NCI-H2029 (cell line): ENCODE data around the gene UPK3B.
"Not testable (repeated sequence)": the region's sequence is repeated elsewhere in the genome, so short reads cannot be mapped to it uniquely, and the experiment has no call there.

Experiments
- DNase-seq: peaks from one replicate; lab custom pipeline; 2025; lab: John Stamatoyannopoulos, UW

Gene UPK3B

DNA sequence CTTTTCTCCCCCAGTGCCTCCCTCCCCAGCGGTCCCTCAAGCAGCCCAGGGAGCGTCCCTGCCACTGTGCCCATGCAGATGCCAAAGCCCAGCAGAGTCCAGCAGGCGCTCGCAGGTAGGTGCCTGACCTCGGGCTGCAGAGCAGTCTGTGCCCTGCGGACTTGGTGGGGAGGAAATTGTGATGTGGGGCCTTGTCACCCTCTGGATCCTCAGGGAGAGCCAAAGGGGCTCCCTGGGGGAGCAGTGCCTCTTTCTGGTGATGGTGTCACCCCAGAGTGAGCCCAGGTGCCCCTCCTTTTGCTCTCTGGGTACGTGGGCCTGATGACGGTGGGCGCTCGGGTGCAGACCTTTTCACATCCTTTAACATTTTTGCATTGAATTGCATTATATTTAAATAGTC lies 18.2 kb upstream of the UPK3B start:
- not testable (repeated sequence) for DNase-seq

DNA sequence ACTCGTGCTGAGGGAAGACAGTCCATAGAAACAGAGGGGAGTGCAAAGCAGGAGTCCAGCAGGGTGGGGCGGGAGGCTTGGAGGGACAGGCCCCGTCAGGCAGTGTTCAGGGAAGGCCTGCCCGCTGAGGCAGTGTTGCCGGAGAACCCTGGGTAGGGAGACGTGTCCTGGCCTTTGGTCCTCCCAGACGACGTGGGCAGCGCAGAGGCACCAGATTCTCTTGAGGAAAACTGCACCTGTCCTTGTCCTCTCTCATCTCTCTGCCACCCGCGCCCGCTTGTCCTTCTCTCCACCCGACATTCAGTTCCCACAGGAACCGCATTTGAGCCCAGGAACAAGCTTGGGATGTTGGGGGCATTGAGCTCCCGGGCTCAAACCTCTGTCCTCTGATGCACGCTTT lies 14.6 kb upstream of the UPK3B start:
- DNase-seq, result not testable (repeated sequence)

DNA sequence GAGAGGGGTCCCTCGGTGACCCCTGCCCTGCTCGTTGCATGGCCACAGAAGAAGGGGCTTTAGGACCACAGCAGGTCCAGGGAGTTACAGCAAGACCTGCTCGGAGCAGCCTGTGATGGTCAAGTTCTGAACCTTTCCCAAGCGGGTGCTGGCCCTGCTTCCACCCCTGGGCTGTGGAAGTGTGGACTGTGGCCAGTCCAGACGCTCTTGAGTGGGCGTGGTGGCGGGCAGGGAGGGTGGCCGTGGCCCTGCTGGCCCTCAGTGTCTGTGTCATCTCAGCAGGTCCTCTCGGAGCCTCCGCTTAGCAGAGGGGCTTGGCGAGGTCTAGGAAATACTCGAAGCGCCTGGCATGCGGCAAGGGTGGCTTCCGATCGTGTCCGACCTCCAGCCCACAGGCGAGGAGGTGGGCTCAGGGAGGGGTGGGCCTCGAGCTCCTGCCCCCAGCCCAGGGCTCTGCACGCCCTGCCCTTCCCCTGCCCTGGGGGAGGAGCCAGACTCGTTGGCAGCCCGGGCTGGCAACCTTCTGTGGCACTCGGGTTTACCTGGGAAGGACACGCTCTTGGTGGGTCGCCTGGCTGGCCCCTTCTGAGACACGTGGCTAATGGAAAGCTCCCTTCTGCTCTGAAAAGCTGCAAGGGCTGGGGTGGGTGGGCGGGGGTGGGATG lies 12.3 kb upstream of the UPK3B start:
- DNase-seq, result not testable (repeated sequence)

DNA sequence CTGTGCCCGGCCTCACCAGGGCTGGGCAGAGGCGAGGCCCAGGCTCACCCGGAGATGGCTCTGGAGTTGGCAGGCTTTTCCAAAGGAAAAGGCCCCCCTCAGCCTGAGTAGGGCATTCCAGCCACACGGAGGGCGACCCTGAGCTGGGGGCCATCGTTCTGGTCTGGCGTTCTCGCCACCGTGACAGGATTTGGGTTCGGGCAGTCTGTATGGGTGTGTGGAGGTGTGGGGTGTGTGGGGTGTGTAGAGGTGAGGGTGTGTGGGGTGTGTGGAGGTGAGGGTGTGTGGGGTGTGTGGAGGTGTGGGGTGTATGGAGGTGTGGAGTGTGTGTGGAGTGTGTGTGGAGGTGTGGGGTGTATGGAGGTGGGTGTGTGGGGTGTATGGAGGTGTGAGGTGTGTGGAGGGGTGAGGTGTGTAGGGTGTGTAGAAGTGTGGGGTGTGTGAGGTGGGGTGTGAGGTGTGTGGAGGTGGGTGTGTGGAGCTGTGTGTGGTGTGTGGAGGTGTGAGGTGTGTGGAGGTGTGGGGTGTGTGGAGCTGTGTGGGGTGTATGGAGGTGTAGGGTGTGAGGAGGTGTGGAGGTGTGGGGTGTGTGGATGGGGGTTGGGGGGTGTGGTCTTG lies 11.7 kb upstream of the UPK3B start:
- not testable (repeated sequence) for DNase-seq

DNA sequence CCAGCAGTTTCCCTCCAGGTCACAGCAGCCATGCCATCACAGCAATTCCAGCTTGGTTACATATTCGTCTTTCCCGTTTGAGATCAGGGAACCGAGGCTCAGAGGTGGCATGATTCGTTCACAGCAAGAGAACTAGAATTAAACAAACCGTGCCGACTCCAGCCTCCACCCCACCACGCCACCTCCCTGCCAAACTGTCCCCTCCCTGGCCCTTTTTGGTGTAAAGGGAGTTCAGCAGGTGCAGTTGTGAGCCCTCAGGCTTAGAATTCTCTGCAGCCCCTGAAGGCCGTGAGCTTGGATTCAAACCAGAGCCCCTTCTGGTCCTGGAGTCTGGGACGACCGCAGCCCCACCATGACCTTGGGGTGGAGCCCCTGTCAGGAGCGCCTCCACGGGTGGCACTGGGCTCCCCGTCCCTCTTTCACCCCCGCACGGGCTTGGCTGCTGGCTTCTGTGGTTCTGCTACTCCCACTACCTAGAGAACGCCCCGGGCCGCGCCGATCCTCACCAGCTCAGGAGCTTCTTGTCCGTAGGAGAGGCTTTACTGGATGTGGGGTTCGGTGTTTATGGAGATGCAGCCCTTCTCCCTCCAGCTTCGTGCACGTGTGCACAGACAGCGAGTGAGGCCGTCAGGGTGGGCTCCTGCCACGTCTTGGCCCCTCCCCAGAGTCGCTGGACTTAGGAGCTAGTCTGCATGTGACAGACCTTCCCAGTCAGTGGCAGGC lies 11.0 kb upstream of the UPK3B start:
- DNase-seq, result not testable (repeated sequence)

DNA sequence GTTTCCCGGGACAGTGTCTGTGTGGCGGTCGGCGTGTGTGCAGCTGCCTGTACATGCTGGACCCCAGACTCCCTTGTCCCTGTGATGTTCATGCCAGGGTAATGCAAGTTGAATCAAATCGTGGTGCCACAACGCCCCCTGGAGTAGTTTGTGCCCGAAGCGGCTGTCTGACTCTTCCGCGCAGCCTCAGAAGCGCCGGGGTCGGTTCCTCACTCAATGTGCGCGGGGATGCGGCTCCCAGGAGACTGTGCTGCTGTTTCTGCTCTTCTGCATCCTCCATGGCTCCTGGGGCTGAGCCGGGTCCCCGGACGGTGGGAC lies 10.5 kb upstream of the UPK3B start:
- not testable (repeated sequence) for DNase-seq

DNA sequence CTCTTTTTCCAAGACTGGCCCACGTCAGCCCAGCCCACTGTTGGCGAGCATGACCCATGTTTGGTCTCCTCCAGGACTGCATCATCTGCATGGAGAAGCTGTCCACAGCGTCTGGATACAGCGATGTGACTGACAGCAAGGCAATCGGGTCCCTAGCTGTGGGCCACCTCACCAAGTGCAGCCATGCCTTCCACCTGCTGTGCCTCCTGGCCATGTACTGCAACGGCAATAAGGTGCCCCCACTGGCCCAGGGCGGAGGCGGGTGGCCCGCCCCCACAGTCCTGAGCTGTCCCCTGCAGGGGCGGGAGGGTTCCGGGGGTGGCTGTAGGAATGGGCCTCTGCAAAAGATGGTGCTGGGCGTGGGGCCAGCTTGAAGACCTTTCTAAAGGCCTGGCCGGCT lies 8.1 kb upstream of the UPK3B start:
- DNase-seq, result not testable (repeated sequence)

DNA sequence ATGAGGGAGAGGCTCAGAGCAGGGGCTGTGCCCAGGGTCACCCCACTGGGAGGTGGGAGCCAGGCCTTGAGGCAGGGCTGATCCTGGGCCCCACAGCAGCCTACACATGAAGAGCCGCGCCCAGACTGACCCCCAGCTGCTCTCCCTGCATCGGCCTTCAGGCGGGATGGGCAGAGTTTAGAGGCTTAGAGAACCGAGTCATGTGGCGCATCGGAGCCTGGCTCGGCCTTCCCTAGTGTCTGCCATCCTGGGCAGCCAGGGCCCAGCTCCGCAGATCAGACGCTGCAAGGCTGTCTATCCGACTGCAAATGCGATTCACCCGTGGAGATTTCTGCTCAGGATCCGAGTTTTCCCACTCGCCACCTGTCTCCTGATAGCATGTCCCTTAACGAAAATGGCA lies 7.5 kb upstream of the UPK3B start:
- DNase-seq, result not testable (repeated sequence)

DNA sequence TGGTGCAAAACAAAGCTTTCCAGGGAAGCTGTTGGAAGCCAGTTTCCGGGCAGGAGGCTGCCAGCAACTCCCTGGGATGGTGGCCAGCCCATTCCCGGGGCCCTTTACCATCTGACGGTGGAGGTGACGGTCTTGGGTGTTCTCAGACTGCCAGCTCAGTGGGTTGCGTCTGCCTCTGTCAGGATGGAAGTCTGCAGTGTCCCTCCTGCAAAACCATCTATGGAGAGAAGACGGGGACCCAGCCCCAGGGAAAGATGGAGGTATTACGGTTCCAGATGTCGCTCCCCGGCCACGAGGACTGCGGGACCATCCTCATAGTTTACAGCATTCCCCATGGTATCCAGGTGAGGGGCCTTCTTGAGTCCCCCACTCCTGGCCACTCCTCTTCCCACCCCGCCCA lies 7.1 kb upstream of the UPK3B start:
- DNase-seq, result not testable (repeated sequence)

DNA sequence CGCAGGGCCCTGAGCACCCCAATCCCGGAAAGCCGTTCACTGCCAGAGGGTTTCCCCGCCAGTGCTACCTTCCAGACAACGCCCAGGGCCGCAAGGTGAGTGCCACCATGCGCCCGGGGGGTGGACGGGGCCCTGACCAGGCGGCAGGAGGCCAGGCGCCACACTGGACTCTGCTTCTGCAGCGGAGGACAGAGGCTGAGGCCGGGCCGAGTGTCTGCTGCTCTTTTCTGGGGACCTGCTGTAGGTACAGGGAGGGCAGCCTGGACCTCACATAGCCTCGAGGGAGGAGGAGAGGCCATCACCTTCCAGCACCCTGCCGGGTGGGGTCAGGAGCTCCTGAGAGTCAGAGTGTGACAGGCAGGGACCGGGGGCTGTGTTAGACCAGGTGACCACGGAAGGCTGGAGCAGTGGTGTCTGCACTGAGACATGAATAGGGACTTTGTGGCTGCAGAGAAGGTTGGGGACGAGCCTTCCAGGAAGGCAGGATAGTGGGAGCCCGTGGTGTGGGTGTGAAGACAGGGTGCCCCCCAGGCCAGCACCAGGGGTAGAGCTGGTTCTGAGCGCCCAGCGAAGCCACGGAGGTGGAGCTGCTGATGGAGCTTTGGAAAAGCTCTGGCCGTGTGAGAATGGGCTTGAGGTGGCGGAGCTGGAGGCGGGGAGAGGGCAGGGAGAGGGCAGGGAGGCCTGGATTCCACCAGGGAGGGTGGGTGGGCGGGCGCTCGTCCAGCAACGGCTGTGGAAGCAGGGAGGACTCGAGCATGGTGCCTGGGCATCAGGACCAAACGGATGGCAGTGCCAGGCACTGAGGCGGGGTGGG lies 5.8 kb upstream of the UPK3B start:
- not testable (repeated sequence) for DNase-seq

DNA sequence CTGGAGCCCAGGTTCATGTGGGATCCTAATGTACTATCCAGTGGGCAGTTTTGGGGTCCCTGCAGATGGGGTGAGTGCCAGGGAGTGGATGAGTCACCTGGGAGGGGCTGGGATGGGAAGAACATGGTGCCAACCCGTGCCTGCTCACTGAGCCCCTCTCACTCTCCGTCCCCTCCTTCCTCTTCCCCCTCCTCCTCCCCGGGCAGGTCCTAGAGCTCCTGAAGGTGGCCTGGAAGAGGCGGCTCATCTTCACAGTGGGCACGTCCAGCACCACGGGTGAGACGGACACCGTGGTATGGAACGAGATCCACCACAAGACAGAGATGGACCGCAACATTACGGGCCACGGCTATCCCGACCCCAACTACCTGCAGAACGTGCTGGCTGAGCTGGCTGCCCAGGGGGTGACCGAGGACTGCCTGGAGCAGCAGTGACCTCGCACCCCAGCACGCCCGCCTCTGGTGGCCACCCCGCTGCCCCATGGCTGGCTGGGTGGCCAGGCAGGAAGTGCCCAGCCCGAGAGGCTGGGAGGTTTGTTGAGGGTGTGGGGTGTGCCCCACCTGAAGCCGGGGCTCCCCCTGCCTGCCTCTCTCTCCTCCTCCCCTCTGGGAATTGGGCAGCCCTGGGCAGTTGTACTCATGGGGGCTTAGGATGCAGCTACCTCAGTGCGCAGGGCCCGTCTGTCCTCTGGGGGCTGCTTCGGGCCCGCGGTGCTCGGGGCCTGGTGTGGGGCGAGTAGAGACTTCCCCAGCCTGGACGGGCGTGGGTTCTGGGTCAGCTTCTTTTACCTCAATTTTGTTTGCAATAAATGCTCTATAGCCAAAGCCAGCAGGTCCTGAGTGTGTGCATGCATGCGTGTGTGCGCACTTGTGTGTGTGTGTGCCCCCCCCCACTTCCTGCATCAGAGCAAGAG lies 4.9 kb upstream of the UPK3B start:
- no peak for DNase-seq

DNA sequence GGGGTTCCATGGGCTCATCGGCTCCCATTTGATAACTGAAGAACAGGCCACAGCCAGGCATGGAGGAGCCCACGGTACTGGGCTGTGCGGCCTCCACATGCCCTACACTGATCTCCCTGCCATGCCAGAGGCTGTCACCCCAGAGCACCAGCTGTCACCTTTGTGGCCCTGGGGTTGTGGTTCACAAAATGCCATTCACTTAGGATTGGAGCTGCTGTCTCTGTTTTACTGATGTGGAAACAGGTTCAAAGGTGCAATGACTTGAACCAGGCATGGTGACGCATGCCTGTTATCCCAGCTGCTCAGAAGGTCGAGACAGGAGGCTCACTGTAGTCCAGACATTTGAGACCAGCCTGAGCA lies 4.3 kb upstream of the UPK3B start:
- no peak for DNase-seq

DNA sequence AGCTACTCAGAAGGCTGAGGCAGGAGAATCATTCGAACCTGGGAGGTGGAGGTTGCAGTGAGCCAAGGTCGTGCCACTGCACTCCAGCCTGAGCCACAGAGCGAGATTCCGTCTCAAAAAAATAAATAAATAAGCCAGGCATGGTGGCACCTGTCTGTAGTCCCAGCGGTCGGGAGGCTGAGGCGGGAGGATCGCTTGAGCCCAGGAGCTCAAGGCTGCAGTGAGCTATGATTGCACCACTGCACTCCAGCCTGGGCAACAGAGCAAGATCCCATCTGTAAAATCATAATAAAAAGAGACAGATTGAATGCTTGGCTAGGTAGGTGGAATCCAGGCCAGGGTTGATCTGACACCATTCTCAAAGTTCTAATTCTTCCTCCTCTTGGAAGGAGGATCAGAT lies 3.7 kb upstream of the UPK3B start:
- DNase-seq, result not testable (repeated sequence)

DNA sequence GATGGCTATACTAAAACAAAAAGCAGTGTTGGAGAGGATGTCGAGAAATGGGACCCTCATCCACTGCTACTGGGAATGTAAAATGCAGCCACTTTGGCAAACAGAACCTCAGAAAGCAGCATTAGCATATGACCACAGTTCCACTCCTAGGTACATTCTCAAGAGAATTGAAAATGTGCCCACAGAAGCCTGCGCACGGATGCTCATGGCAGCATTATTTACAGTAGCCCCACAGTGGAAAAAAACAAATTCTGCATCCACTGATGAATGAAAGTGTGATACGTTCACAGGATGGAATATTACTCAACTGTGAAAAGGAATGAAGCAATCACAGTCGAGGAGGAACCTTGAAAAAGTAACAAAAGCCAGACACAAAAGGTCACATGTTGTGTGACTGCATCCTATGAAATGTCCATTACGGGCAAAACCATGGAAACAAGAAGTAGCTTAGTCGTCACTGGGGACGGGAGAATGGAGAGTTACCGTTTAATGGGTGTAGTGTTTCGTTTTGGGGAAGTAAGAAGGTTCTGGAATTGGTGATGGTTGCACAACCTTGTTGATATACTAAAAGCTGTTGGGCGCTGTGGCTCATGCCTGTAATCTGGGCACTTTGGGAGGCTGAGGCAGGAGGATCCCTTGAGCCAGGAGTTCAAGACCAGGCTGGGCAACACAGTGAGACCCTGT lies 2.5 kb upstream of the UPK3B start:
- no peak for DNase-seq

DNA sequence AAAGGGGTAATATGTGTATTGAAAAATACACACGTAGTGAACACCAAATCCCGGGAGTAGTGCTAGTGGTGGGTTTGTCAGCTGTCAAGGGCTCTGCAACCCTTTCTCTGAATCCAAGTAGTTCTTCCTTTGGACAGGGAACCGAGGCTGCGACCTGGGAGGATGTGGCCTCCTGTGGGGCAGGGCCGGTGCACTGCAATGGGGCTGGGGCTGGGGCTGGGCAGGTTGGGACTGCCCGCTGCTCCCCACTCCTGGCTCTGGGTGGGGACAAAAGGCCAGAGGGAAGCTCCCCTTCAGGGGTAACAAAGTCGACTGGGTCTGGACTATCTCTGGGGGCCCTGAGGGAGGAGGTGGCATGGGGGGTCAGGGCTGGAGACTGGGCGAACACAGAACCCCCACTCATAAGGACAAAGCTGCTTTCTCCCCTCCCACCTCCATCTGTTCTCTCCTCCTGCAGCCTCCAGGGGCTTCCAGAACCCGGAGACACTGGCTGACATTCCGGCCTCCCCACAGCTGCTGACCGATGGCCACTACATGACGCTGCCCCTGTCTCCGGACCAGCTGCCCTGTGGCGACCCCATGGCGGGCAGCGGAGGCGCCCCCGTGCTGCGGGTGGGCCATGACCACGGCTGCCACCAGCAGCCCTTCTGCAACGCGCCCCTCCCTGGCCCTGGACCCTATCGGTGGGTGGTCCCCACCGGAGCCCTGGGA lies 1.0 kb downstream of the UPK3B start:
- not testable (repeated sequence) for DNase-seq

DNA sequence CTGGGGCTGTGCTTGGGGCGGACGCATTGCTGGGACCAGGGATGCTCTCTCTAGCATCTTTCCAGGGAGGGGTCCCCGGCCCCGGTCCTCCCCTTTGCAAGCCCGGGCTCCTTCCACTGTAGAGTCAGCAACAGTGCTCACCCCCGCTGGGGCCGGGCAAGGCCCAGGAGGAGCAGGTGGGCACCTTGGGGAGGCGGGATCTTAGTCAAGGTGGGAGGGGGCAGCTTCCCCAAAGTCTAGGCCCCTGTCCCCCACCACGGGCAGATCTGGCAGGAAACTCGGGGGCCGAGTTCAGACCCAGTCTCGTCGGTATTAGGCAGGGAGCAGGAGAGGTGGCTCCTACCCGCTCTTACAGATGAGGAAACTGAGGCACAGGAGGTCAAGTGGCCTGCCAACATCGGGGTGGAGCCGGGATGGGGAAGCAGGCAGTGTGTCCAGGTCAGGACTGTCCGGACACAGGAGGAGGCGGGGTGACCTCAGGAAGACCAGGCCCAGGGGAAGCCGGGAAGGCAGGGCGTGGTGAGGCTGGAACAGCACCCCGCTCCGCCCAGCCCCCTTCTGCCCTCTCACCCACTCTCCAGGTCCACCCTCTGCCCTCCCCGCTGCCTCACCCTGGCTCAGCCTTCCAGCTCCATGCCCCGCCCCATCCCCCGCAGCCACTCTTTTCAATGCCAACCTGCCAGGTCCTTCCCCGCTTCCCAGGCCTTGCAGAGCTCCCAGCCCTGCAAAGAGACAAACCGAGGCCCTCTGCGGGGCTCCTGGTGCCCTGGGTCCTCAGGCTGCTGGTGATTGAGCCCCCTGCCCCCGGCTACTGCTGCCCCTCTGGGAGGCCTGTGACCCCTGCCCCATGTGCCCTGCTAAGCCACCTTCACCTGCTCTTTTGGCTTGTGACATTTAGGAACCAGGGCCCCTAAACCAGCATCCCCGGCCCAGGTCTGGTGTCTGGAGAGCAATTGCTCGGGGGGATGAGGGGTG lies 1.8 kb downstream of the UPK3B start:
- not testable (repeated sequence) for DNase-seq

DNA sequence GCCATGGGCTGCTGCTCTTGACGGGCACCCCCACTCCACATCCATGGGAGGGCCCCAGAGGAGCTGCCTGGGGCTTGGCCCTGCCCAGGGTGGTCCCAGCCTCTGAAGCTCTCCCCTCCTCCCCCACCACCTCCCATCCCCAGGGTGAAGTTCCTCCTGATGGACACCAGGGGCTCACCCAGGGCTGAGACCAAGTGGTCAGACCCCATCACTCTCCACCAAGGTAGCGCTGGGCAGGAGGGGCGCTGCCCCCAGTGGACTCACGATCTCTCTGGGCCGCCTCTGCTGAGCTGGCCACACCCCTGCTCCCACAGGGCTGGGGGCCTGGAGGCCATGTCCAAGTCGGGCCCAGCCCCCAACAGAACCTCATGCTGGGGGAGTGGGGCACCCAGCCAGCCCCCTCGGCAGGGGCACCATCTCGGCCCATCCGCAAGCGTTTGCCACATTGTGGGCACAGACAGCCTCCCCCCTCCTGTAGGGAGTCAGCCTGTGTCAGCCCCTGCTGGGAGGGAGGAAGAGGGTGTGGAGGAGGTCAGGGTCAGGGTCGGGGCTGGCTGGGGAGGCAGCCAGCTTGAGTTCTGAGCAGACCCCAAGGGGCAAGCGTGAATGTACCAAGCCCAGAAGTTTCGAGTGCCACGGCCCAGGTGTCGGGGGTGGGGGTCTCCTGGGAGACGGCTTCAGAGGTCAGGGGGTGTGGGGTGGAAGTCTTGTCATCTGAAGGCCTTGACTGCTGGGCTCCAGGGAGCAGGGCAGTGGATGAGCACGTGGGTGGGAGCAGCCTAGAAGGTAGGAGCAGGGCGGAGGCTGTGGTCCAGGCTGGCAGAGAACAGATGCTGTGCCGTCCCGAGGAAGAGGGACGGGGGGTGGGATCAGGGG lies 2.8 kb downstream of the UPK3B start:
- DNase-seq, result no peak
